ENCODE measurements around the gene UBE2G1. TPM values are rescaled to one million over a fixed set of nuclear protein-coding genes. Genes with fewer than 3 reads are reported as not detected.
"Not testable (repeated sequence)": the region's sequence is repeated elsewhere in the genome, so short reads cannot be mapped to it uniquely, and the experiment has no call there.

The UBE2G1 gene
- total RNA-seq, 2 donors from 2014 or later: 67.3 to 70.1 TPM

- Histone ChIP-seq H3K4me3 (no peak overlapping the region), H3K4me1 (no peaks in the 10 kb centered on the region), H3K27me3 (no peaks in the 10 kb centered on the region), H3K9me3 (no peaks in the 10 kb centered on the region), H3K27ac (no peak overlapping the region), H3K36me3 (no peaks in the 10 kb centered on the region), H3K9ac (ENCODE audit: low read depth in 2 of 2, low read length in 2 of 2) (no peak overlapping the region)
- no peak for TF ChIP-seq CTCF (IDR thresholded peaks at IDR 0.05)
- intact Hi-C loops (cut with DNase I): no loop called here
- DNase-seq: no peak
These were observed 11.5 kb downstream of the UBE2G1 start for GRCh38 chr17:4354862-4355514.

GRCh38 chr17:4354206-4354605, 12.3 kb downstream of the UBE2G1 start:
- DNase-seq: no peak
- no peaks in the 10 kb centered on the region for H3K4me1 ChIP-seq
- H3K9me3 ChIP-seq: no peaks in the 10 kb centered on the region
- no peaks in the 10 kb centered on the region for H3K27me3 ChIP-seq
- no peak for TF ChIP-seq CTCF (IDR thresholded peaks at IDR 0.05)
- H3K36me3 ChIP-seq: no peaks in the 10 kb centered on the region
- H3K27ac ChIP-seq: no peak overlapping the region
- intact Hi-C loops (cut with DNase I): no loop called here
- no peak overlapping the region for H3K9ac ChIP-seq (ENCODE audit: low read depth in 2 of 2, low read length in 2 of 2)
- H3K4me3 ChIP-seq: no peak overlapping the region

GRCh38 chr17:4350214-4350613, 16.3 kb downstream of the UBE2G1 start:
- H3K4me1 ChIP-seq; DNase-seq; H3K9ac ChIP-seq (ENCODE audit: low read depth in 2 of 2, low read length in 2 of 2); H3K27me3 ChIP-seq; intact Hi-C loops (cut with DNase I); H3K4me3 ChIP-seq; H3K27ac ChIP-seq; H3K9me3 ChIP-seq; H3K36me3 ChIP-seq: not testable (repeated sequence)

- Histone ChIP-seq H3K9me3 (no peaks in the 10 kb centered on the region), H3K4me3 (no peak overlapping the region), H3K9ac (ENCODE audit: low read depth in 2 of 2, low read length in 2 of 2) (no peak overlapping the region), H3K27me3 (no peaks in the 10 kb centered on the region), H3K36me3 (no peaks in the 10 kb centered on the region), H3K27ac (no peak overlapping the region), H3K4me1 (peaks cover 4% of the 10 kb centered on the region)
- DNase-seq: no peak
- intact Hi-C loops (cut with DNase I): no loop called here
- TF ChIP-seq CTCF (IDR thresholded peaks at IDR 0.05): no peak
These were observed 20.8 kb downstream of the UBE2G1 start for GRCh38 chr17:4345581-4346252.

GRCh38 chr17:4344926-4345325, 21.5 kb downstream of the UBE2G1 start:
- H3K27me3 ChIP-seq: no peaks in the 10 kb centered on the region

More at GRCh38 chr17:4344926-4345325, 21.5 kb downstream of the UBE2G1 start:
- Histone ChIP-seq H3K9ac (ENCODE audit: low read depth in 2 of 2, low read length in 2 of 2) (no peak overlapping the region), H3K36me3 (no peaks in the 10 kb centered on the region), H3K4me1 (peaks cover 4% of the 10 kb centered on the region), H3K27ac (no peak overlapping the region), H3K4me3 (no peak overlapping the region), H3K9me3 (no peaks in the 10 kb centered on the region)
- intact Hi-C loops (cut with DNase I): no loop called here
- TF ChIP-seq CTCF (IDR thresholded peaks at IDR 0.05): no peak
- DNase-seq: no peak
